Fibroblast of skin of left quadriceps (primary cell): ENCODE data around the gene TECPR2.

Experiments
- DNase-seq, 2 experiments: peaks; one replicate each; pipeline ENCODE4 v3.0.0-alpha.2; 2013; ENCODE audit warnings: low read depth in 2 of 2

Gene TECPR2

DNA sequence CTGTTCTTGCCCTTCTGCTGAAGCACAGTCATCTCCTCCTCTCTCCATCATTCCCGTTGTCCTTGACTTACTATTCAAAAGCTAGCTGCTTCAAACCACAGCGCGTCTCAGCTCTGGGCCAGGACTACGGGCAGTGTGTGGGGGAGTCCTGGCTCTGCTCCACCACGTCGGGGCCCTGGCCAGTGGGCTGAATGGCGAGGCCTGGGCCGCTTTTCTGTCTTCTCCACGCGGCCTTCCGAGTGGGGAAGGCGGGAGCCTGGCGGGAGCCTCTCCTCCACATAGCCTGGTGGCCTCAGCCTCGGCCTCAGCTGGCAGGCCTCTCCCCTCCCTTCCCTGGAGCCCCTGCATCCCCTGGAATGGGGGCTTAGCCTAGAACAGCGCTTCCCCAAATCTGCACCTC is 130.4 kb downstream of the TECPR2 start:
- no peak for DNase-seq

DNA sequence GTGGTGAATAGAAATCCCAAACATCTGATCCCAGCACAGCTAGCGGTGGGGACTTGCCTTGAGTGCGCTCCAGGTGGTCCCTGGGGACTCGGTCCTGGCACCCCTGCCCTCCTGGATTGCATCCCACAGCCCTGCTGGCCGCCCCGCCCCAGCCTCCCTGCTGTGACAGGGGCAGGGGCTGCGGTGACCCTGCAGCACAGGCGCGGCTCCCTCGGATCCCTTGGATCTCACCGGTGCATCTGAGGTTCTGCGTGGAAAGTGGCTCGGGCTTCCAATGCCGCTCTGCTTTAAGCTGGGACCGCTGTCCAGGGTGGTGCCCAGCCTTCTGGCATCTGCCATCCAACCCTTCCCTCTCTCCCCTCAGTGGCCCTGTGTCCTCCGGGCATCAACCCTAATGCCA is 130.8 kb downstream of the TECPR2 start:
- no peak for DNase-seq

DNA sequence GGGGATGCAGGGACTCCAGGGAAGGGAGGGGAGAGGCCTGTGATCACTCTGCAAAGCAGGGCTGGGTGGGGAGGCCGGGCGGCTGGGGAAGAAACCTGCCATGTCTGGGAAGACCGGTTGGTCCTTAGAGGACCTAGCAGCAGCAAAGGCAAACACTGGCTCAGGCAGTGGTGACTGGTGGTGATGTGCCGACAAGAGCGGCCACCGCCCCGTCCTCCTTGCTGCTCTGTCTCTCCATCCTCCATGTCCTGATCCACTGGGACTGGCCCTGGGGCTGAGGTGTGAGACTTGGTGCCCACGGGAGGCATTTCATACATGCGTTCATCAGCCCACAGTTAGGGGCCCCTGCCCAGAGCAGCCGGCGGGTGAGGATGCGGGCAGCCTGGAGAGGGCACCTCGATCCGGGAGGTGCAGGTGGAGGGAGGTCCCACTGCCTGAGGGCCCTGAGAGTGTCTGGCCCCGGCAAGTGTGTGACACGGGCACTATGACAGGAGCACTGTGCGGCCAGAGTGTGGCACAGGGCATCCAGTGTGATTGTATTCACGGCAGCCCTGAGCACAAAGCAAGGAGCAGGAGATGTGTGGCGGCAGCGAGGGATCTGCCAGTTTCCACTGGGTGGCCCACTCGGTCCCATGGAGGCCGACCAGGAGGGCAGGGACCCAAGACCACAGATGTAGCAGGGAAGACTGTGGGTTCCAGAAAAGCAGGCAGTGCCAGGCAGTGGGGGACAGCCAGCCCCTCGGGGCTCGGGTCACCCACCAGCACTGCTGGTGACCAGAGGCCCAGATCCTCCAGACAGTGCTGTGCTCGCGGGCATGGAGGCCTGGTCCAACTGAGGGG is 133.0 kb downstream of the TECPR2 start:
- no peak for DNase-seq

DNA sequence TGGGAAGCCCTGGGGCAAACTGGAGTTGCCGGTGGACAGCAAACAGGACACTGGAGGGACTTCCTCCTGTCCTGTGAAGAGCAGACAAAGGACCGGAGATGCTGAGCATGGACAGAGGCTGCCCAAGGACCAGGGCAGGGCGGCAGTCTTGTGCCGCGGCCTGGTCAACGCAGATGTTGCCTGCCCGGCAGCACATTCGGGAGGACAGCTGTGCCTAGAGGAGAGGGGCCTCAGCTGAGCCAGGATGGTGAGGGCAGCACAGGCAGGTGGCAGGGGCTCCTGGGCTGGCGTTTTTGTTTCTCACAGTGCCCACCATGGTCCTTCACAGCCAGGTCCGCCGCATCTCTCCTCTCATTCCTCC is 133.6 kb downstream of the TECPR2 start:
- DNase-seq, result no peak

DNA sequence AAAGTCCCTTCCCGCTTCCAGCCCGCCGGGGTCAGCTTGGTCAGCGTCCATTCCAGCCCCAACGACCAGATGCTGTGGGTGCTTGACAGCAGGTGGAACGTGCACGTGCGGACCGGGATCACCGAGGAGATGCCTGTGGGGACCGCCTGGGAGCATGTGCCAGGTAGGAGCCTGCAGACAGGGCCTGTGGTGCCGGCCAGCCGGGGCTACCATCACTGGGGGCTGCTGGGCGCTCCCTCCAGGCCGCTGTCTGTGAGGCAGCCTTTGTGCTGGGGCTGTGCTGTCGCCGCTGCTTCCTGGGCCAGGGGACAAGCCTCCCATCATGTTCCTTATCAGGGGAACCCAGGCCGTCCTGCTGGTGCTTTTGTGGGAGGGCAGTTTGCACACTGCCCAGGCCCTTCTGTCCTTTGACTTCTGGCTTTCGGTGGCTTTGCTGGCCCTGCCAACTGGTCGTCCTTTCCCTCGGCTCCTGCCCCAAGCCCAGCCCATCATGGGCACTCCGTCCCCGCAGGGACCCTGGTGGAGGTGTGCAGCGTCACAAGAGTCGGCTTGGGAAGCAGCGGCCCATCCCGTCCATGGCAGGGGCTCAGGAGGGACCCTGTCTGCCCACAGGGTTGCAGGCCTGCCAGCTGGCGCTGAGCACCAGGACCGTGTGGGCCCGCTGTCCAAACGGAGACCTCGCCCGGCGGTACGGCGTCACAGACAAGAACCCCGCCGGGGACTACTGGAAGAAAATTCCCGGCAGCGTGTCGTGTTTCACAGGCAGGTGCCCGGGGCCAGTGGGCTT is 134.4 kb downstream of the TECPR2 start:
- DNase-seq, result no peak

DNA sequence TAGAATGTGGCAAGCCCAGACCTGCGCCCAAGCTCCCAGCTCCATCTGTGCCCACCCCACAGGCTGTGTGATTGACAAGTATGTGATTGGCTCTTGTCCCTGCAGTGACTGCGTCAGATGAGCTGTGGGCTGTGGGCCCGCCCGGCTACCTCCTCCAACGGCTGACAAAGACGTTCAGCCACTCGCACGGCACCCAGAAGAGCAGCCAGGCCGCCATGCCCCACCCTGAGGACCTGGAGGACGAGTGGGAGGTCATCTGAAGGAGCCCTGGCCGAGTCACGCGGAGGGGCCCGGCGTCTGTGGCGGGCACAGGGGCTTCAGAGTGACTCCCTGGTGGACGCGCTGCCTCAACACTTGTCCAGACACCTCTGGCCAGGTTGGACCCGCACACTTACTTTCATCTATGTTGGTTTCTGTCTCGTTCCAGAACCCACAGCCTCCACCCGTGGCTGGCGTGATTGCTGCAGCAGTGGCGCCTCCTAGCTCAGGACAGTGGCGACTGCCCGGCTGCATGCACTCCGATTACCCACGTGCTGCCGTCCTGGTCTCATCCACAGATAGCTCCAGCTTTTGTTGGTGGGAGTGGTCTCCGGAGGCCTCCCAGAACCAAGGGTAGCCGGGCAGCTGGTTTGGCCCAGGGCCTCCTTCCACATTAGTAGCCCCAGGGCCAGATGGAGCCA is 135.4 kb downstream of the TECPR2 start:
- no peak for DNase-seq

DNA sequence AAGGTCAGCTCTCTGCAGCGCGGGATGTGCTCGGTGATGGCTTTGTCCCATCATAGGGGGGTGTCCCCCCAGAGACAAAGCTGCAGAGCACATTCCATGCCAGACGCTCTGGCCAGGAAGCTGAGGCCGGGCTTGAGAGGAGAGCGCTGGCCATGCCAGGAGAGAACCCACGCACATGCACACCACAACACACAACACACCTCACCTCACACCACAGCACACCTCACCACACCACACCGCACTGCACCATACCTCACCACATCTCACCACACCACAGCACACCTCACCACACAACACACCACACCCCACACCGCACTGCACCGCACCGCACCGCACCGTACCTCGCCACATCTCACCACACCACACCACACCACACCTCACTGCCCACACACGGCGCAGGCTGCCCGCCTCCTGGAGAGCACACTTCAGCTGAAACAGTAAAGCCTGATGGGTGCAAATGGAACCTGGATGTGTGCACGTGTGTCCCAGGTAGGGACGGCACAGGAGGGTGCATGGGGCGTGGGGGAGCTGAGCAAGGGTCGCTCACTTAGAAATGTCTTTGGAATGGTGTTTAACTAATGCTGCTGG is 136.0 kb downstream of the TECPR2 start:
- no peak for DNase-seq

DNA sequence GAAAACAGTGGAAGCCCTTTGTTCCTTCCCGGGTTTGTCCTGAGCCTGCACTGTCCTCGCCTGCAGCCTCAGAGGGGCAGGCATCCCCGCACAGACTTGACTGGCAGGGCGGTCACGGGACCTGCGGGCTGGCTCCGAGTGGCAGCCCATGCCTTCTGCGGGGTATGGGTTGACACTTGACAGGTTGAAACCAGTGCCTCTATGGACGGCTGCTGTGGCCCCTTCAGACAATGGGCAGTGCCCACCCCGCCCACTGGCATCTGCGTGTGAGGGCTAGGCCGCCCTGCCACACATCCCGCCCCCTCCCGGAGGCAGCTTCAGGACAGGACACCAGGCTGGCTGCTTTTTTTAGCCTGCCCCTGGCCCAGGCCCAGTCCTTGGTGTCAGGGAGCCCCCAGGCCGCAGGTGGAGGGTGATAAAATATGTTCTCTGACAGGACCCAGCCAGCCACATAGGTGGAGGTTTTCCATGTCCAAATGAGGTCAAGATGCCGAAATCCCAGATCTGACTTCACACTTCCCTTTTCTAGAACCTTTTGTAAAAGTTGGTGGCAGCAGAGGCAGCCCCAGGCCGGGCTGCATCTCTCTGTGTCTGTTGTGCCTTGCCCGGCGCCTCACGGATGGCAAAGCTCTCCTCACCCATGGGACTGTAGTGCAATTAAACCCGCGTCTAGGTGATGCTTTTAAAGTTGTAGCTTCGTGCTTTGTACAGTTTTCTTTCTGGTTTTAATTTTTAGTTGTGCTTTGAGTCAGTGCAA is 136.8 kb downstream of the TECPR2 start:
- DNase-seq, result no peak

DNA sequence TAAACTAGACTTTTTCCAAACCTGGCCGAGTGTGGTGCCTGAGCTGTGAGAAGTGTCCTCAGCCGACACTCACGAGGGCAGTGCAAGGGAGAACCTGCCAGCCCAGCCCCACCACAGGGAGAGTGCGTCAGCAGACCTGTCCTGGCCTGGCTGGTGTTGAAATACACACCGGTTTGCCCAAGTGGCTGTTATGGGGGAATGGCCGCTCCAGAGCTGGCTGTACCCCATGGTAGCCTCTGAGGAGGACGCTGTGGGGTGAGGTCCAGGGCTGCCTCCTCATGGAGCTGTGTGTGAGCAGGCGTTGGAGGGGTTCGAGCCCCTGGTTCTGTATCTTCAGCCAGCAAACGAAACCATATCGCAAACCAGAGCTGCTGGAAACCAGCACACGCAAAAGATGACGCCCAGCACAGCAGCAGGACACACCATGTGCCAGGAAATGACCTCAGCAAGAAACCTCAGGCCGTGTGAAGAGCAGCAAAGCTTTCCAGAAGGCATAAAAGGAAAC is 137.5 kb downstream of the TECPR2 start:
- peak; percentile 35 to 37 for DNase-seq

DNA sequence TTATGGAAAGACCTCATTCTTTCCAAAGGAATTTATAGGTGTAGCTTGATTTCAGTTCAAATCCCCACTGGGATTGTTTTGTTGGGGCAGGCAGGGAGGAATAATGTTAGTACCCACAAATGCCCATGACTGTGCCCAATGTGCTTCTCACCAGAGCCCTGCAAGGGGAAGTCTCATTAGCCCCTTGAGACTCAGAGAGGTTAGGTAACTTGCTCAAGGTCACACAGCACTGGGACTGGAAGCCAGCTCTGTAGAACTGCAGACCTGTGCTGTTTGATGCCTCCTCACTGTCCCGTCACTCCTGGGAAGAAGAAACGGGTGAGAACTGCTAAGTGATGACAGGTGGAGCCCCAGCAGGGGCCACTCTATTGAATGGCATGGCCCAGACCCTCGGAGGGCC is 138.0 kb downstream of the TECPR2 start:
- DNase-seq, result no peak

DNA sequence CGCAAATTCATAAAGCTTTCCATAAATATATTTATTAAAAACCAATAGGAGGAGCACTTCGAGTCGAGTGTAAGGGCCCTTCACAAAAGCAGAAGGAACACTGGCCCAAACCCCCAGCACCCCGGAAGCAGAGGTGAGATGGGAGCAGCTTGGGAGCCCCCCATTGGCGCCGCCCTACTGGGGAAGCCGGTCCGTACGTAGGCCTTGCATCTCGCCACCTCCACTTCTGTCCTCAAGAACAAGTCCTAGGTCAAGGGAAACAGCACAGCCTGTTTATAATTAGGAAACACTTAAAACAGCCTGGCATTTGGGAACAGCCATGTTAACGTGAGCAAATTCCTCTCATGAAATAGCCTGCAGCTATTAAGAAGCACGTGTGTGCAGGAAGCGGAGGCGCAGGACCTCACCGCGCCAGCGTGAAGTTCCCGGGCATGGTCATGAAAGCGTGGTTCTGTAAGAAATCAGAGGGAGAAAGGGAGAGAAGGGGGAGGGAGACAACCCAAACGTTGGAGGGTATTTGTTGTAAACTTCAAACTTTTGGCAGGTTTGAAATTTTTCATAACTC is 139.1 kb downstream of the TECPR2 start:
- DNase-seq, result no peak

DNA sequence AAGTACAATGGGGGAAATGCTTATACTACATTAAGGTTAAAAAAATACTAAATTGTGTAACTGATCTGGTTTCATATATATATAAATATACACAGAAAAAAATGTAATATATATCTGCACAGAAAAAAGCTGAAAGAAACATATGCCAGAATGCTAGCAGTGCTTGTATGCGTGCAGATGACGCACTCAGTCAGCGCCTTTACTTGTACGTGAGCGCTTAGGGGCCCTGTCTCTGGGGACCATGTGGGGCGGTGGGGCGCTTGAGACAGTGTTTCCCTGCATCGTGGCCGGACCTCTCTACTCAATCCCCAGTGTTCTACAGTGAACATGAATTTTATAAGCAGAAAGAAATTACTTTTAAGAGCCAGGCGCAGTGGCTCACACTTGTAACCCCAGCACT is 139.8 kb downstream of the TECPR2 start:
- no peak for DNase-seq

DNA sequence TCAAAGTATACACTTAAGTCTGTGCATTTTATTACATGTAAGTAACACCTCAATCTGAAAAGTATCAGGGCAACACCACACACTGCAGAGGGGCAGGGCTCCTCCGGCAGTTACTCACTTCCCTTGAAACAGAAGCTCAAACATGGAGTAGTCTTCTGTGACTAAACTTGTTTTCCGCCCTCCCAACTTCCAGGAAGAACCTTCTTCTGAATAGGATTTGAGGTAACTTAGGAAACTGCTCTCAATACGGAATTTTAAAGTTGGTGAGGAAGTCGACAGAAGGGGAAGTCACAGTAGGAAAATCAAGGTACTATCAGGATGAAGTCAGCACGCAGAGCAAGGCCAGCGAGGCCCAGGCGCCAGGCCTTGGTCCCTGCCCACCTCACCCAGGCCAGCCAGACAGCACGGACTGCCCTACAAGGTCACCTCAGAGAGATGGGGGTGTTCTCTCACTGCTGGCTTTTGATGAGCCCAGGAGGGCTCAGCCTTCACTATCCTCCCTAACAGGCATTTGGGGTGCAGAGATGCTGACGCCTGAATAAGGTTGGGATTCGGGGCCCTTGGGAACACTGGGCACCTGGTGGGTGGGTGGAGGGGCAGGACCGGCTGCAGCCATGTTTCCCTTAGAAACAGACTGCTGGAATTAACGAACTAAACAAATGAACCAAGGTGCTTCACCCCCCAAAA is 141.0 kb downstream of the TECPR2 start:
- no peak for DNase-seq

DNA sequence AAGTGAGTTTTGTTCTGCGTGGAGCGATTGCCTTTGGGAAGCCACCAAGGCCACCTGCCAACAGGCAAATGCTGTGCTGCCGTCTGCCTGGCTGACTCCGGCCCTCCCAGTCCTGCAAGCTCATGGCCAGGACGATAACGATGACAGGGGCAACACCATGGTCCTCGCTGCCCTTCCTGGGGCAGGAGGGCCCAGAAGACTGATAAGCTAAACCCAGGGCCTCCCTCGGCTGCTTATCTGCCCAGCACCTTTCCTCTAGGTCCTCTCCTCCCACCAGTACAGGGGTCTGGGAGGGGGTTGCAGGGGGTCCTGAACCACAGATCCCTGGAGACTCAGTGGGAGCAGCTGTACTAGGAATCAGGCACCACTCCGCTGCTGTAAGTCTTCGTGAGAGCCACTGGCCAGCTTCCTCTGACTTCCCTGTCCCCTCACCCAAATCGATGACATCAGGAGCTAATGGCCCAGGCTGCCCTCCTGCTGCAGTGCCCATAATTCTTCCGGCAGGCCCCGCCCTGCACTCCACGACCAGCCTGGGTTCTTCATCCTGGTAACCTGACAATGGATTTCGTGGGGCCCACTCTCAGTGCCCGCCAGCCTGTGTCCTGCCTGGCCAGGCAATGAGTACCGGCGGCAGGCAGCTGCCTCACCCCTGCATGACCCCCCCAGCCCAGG is 141.7 kb downstream of the TECPR2 start:
- no peak for DNase-seq

DNA sequence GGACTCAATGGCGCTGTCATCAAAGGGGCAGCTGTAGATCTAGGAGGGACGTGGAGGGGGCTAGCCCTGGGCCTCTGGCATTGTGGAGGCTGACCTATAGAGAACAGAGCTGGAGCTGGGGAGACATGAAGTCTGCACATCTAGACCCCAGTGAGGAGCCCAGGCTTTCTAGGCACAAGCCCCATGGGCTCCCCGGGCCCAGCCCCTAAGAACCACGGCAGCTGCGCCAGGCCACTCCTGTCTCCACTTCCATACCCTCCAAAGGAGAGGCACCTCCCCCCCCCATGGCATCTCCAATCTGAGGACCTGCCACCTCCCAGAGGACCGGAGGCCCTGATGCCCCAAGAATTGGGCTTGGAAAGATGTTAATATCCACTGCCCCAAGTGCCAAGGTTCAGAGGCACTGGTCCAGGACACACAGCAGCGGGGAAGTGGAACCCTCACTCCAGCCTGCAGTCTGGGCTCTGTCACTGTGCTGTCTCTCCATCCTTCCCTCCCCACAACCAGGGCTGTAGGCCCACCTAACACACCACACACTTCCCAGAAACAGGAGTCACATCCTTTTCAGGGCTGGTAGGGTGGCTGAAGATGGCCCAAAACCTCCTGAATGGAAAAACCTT is 142.4 kb downstream of the TECPR2 start:
- no peak for DNase-seq

DNA sequence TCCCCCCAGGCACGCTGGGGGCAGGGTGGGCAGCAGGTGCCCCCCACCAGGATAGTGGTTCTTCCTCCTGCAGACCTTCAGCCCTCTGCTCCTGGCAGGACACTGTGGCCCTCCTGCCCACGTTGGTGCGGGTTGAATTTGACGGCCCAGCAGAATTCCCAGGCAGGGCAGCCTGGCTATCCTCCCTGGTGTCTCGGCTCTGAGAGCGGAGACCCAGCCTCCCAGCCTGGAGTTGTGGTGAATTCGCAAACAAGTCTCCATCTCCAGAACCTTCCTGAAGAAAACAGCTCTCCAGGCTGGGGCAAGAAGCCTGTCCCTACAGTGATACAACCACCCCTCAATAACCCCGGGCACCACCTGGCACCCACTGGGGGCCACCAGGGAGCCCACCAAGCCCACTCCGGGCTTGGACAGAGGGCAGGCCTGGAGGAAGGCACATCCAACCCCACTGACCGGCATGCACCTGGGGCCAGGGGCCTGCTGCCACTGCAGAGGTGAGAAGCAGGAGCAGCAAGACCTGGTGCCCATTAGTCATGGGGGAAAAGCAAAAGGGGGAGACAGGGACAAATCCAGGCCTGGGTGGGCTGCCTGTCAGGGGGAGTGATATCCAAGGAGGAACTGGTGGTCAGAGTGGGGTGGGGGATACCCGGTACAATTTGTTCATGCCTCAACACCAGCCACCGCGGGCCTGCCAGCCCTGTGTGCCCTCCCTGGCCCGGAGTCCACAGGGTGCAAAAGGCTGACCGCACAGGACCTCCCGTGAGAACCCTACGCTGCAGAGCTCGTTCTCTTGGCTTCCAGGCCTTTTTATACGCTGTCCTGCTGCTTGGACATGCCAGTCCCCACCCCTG is 143.3 kb downstream of the TECPR2 start:
- DNase-seq, result no peak

DNA sequence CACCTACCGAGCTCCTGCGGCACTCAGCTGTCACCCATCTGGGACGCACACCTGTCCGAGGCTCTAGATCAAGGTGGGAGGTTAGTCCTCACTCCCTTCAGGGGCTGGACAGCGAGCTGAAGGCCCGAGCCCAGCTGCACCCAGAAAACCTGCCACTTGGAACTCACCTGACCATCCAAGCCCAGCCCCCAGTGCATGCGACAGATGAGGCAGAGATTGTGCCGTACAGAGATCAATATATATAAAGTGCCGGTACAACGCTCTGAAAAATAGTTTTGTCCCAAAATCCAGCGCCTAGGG is 143.8 kb downstream of the TECPR2 start:
- DNase-seq, result no peak

DNA sequence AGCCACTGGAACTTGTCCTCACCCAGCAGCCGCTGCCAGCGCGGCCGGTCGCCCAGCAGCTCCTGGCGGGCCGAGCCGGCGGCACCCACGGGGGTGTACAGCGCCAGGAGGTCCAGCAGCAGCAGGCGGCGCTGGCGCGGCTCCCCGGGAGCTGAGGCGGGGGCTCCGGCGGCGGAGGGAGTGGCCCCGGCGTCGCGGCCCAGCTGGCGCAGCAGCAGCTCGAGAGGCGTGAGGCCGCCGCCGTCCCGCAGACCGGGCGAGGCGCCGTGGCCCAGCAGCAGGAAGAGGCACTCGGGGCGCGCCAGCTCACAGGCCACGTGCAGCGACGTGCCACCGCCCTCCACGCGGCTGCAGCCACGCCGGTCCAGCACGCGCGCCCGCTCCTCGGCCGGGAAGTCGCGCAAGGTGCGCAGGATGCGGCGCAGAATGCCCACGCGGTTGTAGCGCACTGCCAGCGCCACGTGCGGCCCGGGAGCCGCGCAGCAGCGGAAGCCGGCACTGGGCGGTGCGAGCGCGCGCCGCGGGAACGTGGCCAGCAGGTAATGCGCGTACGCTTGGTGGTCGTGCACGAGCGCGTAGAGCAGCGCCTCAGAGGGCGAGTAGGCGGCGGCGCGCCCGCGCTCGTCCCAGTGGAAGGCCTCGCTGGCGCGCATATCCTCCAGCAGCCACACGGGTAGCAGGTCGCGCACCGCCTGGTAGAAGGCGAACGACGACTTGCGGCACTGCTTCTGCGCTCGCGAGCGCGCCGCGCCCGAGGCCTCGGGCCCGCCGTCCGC is 144.5 kb downstream of the TECPR2 start:
- DNase-seq, result no peak
